Duodenal mucosa (tissue), 2 donors: ENCODE measurements around the gene ARF6.

ENCODE experiments used
- H3K27ac ChIP-seq: one replicate; pipeline ENCODE4 v1.7.0; 2013; ENCODE audit warnings: low read depth, low read length
- H3K27me3 ChIP-seq, 2 donors: one replicate each; pipeline ENCODE4 v1.7.0; 2013; ENCODE audit warnings: low read length in 2 of 2, control low read depth in 1 of 2; ENCODE audit not compliant: insufficient read depth in 2 of 2, control insufficient read depth in 1 of 2
- H3K36me3 ChIP-seq, 2 donors: one replicate each; pipeline ENCODE4 v1.7.0; 2013; ENCODE audit warnings: low read length in 2 of 2, control low read depth in 1 of 2; ENCODE audit not compliant: insufficient read depth in 2 of 2, control insufficient read depth in 1 of 2
- H3K4me1 ChIP-seq, 2 donors: one replicate each; pipeline ENCODE4 v1.7.0; 2013; ENCODE audit warnings: low read length in 2 of 2, control low read depth in 1 of 2; ENCODE audit not compliant: insufficient read depth in 2 of 2, control insufficient read depth in 1 of 2
- H3K4me3 ChIP-seq, 2 donors: one replicate each; pipeline ENCODE4 v1.7.0; 2013; ENCODE audit warnings: low read length in 2 of 2, low read depth in 1 of 2
- H3K9ac ChIP-seq, 2 donors: one replicate each; pipeline ENCODE4 v1.7.0; 2013; ENCODE audit warnings: low read length in 2 of 2, low read depth in 1 of 2
- H3K9me3 ChIP-seq, 2 donors: one replicate each; pipeline ENCODE4 v1.7.0; 2013; ENCODE audit warnings: low read length in 2 of 2, control low read depth in 1 of 2; ENCODE audit not compliant: control insufficient read depth in 1 of 2

ARF6 gene

DNA sequence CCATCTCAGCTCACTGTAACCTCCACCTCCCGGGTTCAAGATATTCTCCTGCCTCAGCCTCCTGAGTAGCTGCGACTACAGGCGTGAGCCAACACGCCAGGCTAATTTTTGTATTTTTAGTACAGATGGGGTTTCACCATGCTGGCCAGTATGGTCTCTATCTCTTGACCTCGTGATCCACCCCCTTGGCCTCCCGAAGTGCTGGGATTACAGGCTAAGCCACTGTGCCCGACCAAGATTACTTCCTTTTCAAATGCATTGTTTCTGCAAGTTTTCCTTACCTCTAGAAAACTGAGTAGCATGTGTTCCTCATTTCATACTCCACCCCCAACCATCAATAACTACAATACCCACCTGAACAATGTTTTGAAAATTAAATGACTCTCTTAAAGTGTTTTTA is 13.1 kb downstream of the ARF6 start:
- H3K9me3 ChIP-seq, result no peaks in the 10 kb centered on the region
- H3K9ac ChIP-seq, result no peak overlapping the region
- no peaks in the 10 kb centered on the region for H3K36me3 ChIP-seq
- peaks cover 0 to 9% of the 10 kb centered on the region in 2 donors for H3K4me1 ChIP-seq
- no peaks in the 10 kb centered on the region for H3K27me3 ChIP-seq
- H3K27ac ChIP-seq, result no peak overlapping the region
- H3K4me3 ChIP-seq, result no peak overlapping the region

- no peak overlapping the region for H3K27ac ChIP-seq
Observed at GRCh38 chr14:49907186-49907585, 14.3 kb downstream of the ARF6 start.

GRCh38 chr14:49908433-49908782 is 15.5 kb downstream of the ARF6 start:
- H3K4me1 ChIP-seq, result peaks cover 0 to 9% of the 10 kb centered on the region in 2 donors
- no peak overlapping the region for H3K9ac ChIP-seq
- no peak overlapping the region for H3K27ac ChIP-seq
- no peak overlapping the region for H3K4me3 ChIP-seq
- H3K27me3 ChIP-seq, result no peaks in the 10 kb centered on the region
- no peaks in the 10 kb centered on the region for H3K36me3 ChIP-seq
- H3K9me3 ChIP-seq, result no peaks in the 10 kb centered on the region

More at GRCh38 chr14:49907186-49907585, 14.3 kb downstream of the ARF6 start:
- H3K9ac ChIP-seq, result no peak overlapping the region
- H3K36me3 ChIP-seq, result no peaks in the 10 kb centered on the region
- H3K27me3 ChIP-seq, result no peaks in the 10 kb centered on the region
- H3K4me3 ChIP-seq, result no peak overlapping the region
- H3K4me1 ChIP-seq, result peaks cover 0 to 9% of the 10 kb centered on the region in 2 donors
- H3K9me3 ChIP-seq, result no peaks in the 10 kb centered on the region

- no peaks in the 10 kb centered on the region for H3K36me3 ChIP-seq
- no peak overlapping the region for H3K4me3 ChIP-seq
- H3K27ac ChIP-seq, result no peak overlapping the region
- H3K9ac ChIP-seq, result no peak overlapping the region
- H3K4me1 ChIP-seq, result peaks cover 0 to 9% of the 10 kb centered on the region in 2 donors
- H3K27me3 ChIP-seq, result no peaks in the 10 kb centered on the region
- no peaks in the 10 kb centered on the region for H3K9me3 ChIP-seq
Observed at GRCh38 chr14:49909016-49909415, 16.1 kb downstream of the ARF6 start.

DNA sequence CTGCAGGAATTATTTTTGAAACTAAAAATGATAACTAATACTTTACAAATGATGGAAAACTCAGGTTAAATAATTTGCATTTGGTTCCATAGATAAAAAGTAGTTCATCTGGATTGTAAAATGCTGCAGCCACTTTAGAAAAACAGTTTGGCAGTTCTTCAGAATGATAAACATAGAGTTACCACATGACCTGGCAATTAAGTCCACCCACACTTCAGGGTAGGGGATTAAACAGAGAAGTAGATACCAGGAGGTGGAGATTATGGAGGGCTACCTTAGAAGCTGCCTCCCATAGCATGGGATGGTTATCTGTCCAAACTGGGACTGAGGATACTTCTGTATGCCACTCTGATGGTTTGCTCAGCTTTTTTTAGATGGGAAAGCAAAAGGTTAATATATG is 22.2 kb downstream of the ARF6 start:
- Histone ChIP-seq H3K27ac (no peak overlapping the region), H3K4me1 (peaks cover 3 to 4% of the 10 kb centered on the region in 2 donors), H3K27me3 (no peaks in the 10 kb centered on the region), H3K9me3 (no peaks in the 10 kb centered on the region), H3K36me3 (no peaks in the 10 kb centered on the region), H3K4me3 (no peak overlapping the region), H3K9ac (no peak overlapping the region)

GRCh38 chr14:49918706-49919105 is 25.8 kb downstream of the ARF6 start:
- Histone ChIP-seq H3K9ac (no peak overlapping the region), H3K4me1 (peaks cover 0 to 8% of the 10 kb centered on the region in 2 donors), H3K27ac (no peak overlapping the region), H3K27me3 (no peaks in the 10 kb centered on the region), H3K4me3 (no peak overlapping the region), H3K36me3 (no peaks in the 10 kb centered on the region), H3K9me3 (no peaks in the 10 kb centered on the region)

DNA sequence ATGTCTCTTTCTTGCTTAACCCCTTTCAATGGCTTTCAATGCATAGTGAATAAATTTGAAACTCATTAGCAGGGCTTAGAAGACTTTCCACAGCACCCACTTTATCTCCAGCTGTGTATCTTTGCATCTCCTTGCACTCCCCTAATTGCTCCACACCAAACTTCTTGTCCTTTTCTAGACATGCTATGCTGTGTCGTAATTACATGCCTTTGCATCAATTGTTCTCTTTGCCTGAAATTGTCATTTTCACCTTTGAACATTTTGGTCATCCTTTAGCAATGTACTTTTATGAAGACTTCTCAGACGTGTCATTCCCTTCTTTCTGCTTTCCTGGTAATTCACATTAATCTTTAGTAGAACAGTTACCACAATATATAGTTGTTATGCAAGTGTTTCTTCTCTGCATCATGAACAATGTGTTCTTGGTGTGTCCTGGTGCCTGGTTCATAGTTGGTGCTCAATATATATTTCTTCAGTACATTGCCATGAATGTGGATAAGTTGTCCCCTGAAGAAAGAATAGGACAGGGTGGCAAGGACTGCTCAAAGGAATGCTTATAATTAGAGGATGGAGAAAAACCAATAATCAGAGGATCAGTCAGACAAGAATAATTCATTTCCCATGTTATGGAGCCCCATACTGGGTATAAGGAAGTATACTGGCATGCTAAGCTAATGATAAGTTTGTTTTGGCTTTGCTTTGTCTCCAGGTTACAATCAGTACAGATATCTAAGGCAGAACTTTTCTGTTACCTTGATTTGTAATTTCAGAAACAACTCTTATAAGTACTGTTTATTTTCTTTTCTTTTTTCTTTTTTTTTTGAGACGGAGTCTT is 27.2 kb downstream of the ARF6 start:
- Histone ChIP-seq H3K36me3 (no peaks in the 10 kb centered on the region), H3K9me3 (no peaks in the 10 kb centered on the region), H3K27ac (no peak overlapping the region), H3K4me3 (no peak overlapping the region), H3K27me3 (no peaks in the 10 kb centered on the region), H3K9ac (no peak overlapping the region), H3K4me1 (peaks cover 0 to 8% of the 10 kb centered on the region in 2 donors)

DNA sequence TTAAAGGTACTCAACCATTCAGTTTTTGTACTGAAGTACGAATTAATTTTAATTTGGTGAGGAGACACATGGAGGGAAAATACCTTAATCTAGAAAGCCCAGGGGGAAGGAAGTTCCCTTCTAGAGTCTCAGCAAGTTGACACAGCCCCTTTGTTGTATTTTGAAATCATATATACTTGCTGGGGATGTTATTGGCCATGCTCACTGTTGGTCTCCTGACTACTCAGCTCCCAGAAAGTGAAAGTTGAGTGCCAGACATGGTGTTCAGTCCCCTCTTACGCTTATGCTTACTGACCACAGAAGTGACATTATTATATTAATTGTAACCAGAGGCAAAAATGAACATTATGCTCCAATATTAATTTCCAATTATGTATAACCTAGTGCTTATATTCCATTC is 28.1 kb downstream of the ARF6 start:
- H3K9ac ChIP-seq, result no peak overlapping the region
- H3K27me3 ChIP-seq, result no peaks in the 10 kb centered on the region
- H3K36me3 ChIP-seq, result no peaks in the 10 kb centered on the region
- no peak overlapping the region for H3K4me3 ChIP-seq
- H3K9me3 ChIP-seq, result no peaks in the 10 kb centered on the region
- no peak overlapping the region for H3K27ac ChIP-seq
- H3K4me1 ChIP-seq, result peaks cover 0 to 8% of the 10 kb centered on the region in 2 donors

DNA sequence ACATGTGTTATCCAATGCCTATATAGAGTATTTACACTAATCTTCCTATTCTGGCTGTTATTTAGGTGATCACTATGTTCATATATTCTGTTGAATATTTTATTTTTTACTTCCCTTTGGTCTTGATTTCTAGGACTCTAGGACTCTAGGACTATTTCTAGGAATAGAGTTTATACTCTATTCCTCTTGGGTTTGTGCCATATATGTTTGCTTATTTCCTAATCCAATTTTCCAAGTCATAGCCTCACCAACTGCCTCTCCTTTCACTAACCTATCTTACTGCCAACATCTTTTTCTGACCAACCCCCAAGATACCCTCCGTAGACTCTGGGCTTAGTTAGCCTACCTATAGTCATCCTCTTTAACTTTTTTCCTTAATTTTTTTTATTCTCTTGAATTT is 28.5 kb downstream of the ARF6 start:
- Histone ChIP-seq H3K4me3 (no peak overlapping the region), H3K36me3 (no peaks in the 10 kb centered on the region), H3K9ac (no peak overlapping the region), H3K27me3 (no peaks in the 10 kb centered on the region), H3K27ac (no peak overlapping the region), H3K4me1 (peaks cover 0 to 8% of the 10 kb centered on the region in 2 donors), H3K9me3 (no peaks in the 10 kb centered on the region)

- Histone ChIP-seq H3K27ac (no peak overlapping the region), H3K4me1 (peaks cover 0 to 8% of the 10 kb centered on the region in 2 donors), H3K27me3 (no peaks in the 10 kb centered on the region), H3K9ac (no peak overlapping the region), H3K4me3 (no peak overlapping the region), H3K36me3 (no peaks in the 10 kb centered on the region), H3K9me3 (no peaks in the 10 kb centered on the region)
Observed at GRCh38 chr14:49923442-49923841, 30.6 kb downstream of the ARF6 start.
